Measurements from ENCODE around the gene CYP4F8. TPM values are rescaled to one million over a fixed set of nuclear protein-coding genes. Genes with fewer than 3 reads are reported as not detected.

CYP4F8 gene
- total RNA-seq, 1 donor from 2014 or later, result not detected

DNA sequence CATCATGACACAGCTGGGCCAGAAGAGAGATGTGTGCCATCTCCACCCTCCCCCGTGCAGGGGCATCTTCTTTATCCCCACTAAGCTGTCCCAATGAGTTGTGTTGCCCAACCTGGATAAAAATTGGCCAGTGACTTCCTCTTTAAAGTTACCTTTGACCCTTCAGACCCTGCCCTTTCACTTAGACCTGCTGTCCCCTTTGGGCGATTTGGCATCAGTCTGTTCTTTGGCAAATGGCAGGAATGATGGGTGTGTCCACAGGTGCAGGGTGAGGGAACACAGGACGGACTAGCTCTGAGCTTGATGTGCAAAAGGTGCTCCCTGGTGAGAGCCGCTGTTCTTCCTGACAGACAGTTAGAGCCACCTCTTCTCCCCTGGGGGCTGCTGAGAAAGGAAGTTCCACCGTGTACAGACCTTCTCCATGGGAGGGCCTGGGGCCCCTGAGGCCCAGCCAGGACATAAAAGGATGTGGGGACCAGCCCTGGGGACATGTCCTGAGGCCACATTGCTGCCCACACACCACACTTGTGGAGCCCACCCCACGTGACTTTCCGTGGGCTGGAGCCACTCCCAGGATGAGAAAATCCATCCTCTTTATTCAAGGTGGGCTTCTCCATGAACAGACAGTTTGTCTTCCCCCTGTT is 1.7 kb downstream of the CYP4F8 start:
- intact Hi-C loops (cut with micrococcal nuclease), result no loop called here
- TF ChIP-seq, protein P1, sequence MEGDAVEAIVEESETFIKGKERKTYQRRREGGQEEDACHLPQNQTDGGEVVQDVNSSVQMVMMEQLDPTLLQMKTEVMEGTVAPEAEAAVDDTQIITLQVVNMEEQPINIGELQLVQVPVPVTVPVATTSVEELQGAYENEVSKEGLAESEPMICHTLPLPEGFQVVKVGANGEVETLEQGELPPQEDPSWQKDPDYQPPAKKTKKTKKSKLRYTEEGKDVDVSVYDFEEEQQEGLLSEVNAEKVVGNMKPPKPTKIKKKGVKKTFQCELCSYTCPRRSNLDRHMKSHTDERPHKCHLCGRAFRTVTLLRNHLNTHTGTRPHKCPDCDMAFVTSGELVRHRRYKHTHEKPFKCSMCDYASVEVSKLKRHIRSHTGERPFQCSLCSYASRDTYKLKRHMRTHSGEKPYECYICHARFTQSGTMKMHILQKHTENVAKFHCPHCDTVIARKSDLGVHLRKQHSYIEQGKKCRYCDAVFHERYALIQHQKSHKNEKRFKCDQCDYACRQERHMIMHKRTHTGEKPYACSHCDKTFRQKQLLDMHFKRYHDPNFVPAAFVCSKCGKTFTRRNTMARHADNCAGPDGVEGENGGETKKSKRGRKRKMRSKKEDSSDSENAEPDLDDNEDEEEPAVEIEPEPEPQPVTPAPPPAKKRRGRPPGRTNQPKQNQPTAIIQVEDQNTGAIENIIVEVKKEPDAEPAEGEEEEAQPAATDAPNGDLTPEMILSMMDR (IDR thresholded peaks at IDR 0.05), result no peak
- Mint-ChIP-seq H3K9me3 (no peaks in the 10 kb centered on the region), H3K4me3 (no peak overlapping the region), H3K4me1 (no peaks in the 10 kb centered on the region), H3K36me3 (ENCODE audit: low read depth) (no peaks in the 10 kb centered on the region), H3K27ac (no peak overlapping the region), H3K27me3 (peaks cover 28% of the 10 kb centered on the region)
- DNase-seq (no peak), ATAC-seq (ENCODE audit: low read depth) (no peak)
- POLR2A ChIA-PET, result no interaction called here
- CTCF ChIA-PET, result no interaction called here

DNA sequence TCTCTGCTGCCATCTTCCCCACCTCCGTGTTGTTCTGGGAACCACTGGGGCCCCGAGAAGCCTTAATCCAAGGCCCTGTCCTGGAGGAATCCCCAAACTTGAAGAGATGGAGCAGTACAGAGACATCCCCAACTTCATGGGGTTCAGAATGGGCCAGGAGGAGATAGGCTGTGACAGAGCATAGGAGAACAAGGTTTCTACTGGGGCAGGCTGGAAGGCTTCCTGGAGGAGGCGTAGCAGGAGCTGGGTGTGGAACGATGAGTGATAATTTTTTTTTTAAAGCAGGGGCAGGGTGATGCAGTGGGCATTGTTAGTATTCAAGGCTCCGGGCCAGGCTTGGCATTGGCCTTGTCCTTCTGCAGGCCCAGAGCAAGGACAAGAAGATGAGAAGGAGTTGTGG is 3.3 kb downstream of the CYP4F8 start:
- H3K4me3 Mint-ChIP-seq, result no peak overlapping the region
- CTCF ChIA-PET, result interaction anchor here (1.0 kb wide), 1 partner anchor 38 kb away, joined by 3 read pairs; no protein-coding TSS in a partner anchor
- H3K27ac Mint-ChIP-seq, result no peak overlapping the region
- H3K27me3 Mint-ChIP-seq, result peaks cover 32% of the 10 kb centered on the region
- no peaks in the 10 kb centered on the region for H3K4me1 Mint-ChIP-seq
- no peaks in the 10 kb centered on the region for H3K9me3 Mint-ChIP-seq
- no peak for DNase-seq
- intact Hi-C loops (cut with micrococcal nuclease), result no loop called here
- H3K36me3 Mint-ChIP-seq (ENCODE audit: low read depth), result no peaks in the 10 kb centered on the region
- POLR2A ChIA-PET, result no interaction called here
- no peak for ATAC-seq (ENCODE audit: low read depth)
- TF ChIP-seq, protein P1 (IDR thresholded peaks at IDR 0.05), result no peak

DNA sequence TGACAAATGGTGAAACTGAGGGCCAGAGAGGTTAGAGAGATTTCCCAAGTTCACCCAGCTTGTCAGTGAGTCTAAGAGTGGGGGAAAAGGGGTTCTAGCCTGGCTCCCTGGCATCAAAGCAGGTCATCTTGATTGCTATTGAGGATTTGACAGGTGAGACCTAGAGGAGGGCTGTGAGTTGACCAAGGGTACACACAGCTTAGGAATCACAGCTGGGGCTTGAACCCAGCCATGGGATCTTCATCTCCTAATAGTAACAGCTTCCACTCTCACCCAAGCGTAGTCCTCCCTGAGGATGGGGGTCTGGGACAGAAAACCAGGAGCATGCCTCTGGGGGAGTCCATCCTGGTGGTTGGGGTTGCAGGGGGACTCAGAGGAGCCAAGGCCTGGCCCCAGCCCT is 6.8 kb downstream of the CYP4F8 start:
- H3K4me1 Mint-ChIP-seq, result no peaks in the 10 kb centered on the region
- intact Hi-C loops (cut with micrococcal nuclease), result loop anchor here (10.0 kb wide), 1 partner anchor 433 kb away; no protein-coding TSS in a partner anchor

DNA sequence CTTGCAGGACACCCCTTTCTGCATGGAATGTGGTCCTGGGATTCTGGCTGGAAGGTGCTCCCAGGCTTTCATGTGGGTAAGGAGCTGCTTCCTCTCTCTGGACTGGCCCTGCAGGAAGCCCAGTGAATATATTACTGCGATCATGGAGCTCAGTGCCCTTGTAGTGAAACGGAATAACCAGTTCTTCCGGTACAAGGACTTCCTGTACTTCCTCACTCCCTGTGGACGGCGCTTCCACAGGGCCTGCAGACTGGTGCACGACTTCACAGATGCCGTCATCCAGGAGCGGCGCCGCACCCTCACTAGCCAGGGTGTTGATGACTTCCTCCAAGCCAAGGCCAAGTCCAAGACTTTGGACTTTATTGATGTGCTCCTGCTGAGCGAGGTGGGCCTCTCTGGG is 8.0 kb downstream of the CYP4F8 start:
- no peak for ATAC-seq (ENCODE audit: low read depth)
- Mint-ChIP-seq H3K4me3 (no peak overlapping the region), H3K4me1 (no peaks in the 10 kb centered on the region), H3K27ac (no peak overlapping the region), H3K36me3 (ENCODE audit: low read depth) (no peaks in the 10 kb centered on the region), H3K27me3 (peaks cover 21% of the 10 kb centered on the region), H3K9me3 (no peaks in the 10 kb centered on the region)
- intact Hi-C loops (cut with micrococcal nuclease), result loop anchor here (10.0 kb wide), 1 partner anchor 432 kb away; no protein-coding TSS in a partner anchor
- no peak for DNase-seq
- TF ChIP-seq, protein P1 (IDR thresholded peaks at IDR 0.05), result no peak
- CTCF ChIA-PET, result no interaction called here
- POLR2A ChIA-PET, result no interaction called here

More for the DNA sequence above, 6.8 kb downstream of the CYP4F8 start:
- no peak for ATAC-seq (ENCODE audit: low read depth)
- CTCF ChIA-PET, result no interaction called here
- Mint-ChIP-seq H3K27me3 (peaks cover 24% of the 10 kb centered on the region), H3K36me3 (ENCODE audit: low read depth) (no peaks in the 10 kb centered on the region), H3K27ac (no peak overlapping the region), H3K9me3 (no peaks in the 10 kb centered on the region), H3K4me3 (no peak overlapping the region)
- POLR2A ChIA-PET, result interaction anchor here (0.5 kb wide), 1 partner anchor 12 kb away, joined by 4 read pairs; no protein-coding TSS in a partner anchor
- TF ChIP-seq, protein P1 (IDR thresholded peaks at IDR 0.05), result no peak
- no peak for DNase-seq

DNA sequence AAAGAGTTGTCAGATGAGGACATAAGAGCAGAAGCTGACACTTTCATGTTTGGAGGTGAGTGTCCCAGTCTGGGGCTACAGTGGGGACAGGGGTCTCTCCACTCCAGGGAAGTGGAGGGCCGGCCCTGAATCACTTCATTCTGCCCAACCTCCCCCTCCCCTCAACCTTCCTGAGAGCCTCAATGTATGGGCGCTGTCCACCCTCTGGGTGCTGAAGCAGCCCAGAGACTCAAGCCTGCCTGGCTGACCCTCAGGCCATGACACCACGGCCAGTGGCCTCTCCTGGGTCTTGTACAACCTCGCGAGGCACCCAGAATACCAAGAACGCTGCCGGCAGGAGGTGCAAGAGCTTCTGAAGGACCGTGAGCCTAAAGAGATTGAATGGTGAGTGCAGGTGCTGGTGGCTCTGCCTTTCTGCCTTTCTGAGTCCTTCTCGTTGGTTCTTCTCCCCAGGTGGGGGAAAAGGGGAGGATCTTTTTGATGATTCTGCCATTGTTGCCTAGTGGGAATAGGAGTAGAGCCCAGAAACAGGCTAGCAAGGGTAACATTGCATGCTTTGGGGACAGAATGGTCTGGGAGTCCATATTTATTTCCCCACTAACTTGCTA is 8.8 kb downstream of the CYP4F8 start:
- H3K27me3 Mint-ChIP-seq, result peaks cover 21% of the 10 kb centered on the region
- H3K36me3 Mint-ChIP-seq (ENCODE audit: low read depth), result no peaks in the 10 kb centered on the region
- H3K27ac Mint-ChIP-seq, result no peak overlapping the region
- POLR2A ChIA-PET, result no interaction called here
- no peaks in the 10 kb centered on the region for H3K4me1 Mint-ChIP-seq
- intact Hi-C loops (cut with micrococcal nuclease), result loop anchor here (10.0 kb wide), 1 partner anchor 431 kb away; no protein-coding TSS in a partner anchor
- CTCF ChIA-PET, result no interaction called here
- H3K4me3 Mint-ChIP-seq, result no peak overlapping the region
- TF ChIP-seq, protein P1 (IDR thresholded peaks at IDR 0.05), result no peak
- ATAC-seq (ENCODE audit: low read depth) (no peak), DNase-seq (no peak)
- no peaks in the 10 kb centered on the region for H3K9me3 Mint-ChIP-seq
